Posterior cingulate gyrus (tissue), 11 donors: ENCODE data around the gene VIT.
A peak's percentile ranks its signal among the peaks of the same experiment; 100 is the strongest.

ENCODE experiments used
- DNase-seq, 10 donors: peaks; one replicate each; pipeline versions ENCODE4 v3.0.0 to v3.0.0-alpha.2; 2020 to 2021; ENCODE audit warnings: mixed read lengths in 3 of 10
- intact Hi-C: fragments of 100-400 bp; cut with DNase I; formaldehyde crosslinking; loops from one replicate; pipeline ENCODE4 v1.15.1; 2023

The VIT gene

DNA sequence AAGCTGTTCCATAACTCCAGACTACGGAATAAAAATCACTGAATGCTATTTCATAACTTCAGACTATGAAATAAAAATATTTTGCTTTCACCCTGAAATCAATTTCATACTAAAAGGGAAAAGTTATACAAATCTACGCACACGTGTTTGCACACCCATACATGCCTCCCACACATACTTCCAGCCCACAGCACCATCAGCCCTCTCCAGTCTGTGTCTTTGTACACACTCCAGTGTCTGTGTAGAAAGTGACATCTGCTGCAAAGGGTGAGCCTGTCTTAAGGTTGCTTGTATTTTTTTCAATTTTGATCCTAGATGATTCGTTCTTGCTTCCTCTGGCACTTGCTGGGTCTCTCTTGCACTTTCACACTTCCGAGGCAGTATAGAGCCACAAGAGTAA, 53.6 kb downstream of the VIT start:
- DNase-seq: no peak
- intact Hi-C loops: no loop called here

DNA sequence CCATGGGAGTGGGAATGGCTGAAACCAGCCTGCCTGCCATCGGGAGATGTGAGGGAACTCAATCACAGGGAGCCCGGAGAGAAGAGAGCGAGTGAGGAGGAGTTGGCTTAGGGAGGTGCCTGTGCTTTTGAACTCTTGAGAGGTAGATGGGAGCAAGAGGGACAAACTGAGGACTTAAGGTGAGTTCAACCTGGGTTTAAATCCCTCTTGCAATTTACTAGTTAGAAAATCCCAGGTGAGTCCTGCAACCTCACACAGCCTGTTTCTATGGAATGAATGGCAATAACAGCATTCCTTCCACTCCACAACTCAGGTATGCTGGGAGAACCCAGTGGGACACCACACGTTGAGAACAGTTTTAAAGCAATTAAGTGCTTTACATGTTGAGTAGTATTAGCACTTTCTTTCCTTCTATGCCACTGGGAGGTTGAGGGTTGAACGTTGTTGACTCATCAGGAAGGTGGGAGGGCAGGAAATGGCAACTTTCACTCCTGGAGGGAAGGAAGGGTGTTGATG, 57.3 kb downstream of the VIT start:
- no peak for DNase-seq
- intact Hi-C loops: no loop called here

DNA sequence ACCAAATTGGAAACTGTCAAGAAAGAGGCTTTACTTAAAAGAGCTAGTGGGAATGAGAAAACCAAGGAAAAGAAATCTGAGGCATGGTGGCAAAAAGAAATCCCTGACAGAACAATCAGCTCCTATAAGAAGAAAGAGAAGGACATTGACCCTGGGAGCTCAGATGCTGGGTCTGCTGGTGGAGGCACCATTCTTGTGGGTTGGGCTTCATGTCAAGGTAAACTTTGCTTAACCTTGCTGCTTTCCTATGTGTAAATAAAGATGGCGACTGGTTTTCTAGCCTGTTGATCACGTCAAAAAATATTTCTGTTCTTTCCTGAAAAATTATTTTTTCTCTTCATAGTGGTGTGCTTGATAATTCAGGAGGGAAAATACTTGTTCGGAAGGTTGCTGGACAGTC, 58.1 kb downstream of the VIT start:
- no peak for DNase-seq
- intact Hi-C loops: no loop called here

DNA sequence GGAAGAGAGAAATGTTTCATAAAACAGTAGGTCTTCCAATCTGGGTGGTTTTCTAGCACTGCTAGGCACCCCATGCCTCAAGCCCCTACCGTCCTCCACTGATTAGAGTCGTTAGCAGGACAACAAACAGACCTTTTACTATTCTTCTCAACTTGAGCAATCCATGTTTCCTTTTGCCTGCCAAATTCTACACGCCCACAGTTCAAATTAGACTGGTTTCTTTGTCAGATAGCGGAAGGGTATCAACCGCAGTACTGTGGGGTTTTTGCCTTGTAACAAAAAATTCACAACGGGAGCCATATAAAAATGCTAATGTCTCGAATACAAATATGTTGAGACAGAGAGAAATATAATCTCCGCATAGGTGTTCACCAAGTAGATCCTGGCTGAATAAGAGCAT, 59.9 kb downstream of the VIT start:
- intact Hi-C loops: no loop called here
- no peak for DNase-seq

DNA sequence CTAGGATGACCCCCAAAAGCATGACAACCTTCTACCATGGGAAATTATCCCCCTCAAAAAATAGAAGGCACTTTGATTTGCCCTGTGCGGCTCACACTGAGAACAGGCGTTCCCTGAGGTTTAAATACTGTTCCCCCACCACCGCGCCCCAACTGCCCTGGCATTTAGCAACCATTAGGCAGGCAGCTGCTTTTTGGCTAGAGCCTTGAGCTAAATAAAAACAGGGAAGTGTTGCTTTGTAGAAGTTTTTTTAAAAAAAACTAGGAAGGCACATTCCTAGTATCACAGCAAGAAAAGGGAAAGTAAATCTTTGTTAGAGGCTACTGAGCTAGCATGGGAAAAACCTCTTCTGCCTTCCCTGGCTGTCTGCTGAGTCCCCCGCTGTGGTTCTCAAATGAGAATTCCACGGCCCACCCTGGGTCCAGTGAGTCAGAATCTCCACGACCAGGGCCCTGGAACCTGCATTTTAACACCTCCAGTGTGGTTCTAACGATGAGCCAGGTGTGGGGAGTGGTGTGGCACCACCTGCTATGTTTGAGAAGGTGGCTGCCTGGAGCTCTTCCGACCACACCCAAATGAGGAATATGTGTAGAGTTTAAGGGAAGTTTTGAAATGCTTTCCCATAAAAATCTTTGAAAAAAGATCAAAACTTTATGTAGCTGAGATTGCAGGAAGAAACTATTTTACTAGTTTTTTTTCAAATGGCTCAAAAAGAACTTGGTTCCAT, 66.4 kb downstream of the VIT start:
- no peak for DNase-seq
- intact Hi-C loops: no loop called here

DNA sequence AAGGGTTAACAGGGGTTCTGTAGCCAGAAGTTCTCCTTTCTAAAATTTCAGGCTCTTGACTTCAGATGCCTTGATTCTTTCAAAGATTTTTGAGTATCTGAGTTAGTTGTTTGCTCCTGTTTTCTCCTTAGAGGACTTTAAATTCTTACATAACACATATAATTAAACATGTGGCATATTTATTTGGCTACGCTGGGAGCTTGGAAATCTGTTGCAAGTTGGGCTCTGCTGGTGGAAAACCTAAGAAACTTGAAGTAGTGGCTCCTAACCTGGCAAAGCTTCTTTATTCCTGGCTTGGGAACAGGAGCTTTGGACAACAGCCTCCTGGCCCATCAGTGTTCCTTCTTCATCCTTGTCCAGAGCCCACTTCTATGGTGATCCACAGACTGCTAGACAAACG, 72.6 kb downstream of the VIT start:
- no peak for DNase-seq
- intact Hi-C loops: no loop called here

DNA sequence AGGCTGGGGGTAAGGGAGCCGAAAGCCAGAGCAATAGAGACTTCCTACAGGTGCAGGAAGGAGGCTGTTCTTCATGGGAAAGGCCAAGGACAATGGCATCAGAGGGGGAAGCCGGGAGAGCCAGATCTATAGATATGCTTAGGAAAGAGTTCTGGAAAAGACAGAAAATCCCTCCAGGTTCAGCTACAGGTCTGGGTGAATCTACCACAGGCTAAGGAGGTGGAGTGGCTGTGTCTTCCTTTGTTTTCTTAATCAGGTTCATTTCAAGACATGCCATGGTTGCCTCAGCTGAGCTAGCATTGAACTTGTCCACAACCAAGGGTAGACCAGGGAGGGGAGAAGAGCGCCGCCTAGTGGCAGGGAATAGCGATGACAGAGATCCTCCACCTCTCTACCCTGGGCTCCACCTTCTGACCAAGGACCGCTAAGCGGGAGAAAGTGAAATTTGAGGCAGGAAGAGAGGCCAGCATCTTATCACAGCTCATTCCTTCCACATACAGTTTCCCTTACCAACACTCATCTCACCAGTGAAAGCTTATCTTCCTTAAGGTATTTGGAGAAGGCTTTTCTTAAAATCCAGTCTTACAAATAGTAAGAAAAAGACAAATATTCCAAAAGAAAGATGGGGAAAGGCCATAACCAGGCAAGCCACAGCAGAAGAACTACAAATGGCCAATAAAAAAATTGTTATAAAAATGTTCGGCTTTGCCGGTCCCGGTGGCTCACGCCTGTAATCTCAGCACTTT, 74.2 kb downstream of the VIT start:
- intact Hi-C loops: no loop called here
- DNase-seq: no peak

DNA sequence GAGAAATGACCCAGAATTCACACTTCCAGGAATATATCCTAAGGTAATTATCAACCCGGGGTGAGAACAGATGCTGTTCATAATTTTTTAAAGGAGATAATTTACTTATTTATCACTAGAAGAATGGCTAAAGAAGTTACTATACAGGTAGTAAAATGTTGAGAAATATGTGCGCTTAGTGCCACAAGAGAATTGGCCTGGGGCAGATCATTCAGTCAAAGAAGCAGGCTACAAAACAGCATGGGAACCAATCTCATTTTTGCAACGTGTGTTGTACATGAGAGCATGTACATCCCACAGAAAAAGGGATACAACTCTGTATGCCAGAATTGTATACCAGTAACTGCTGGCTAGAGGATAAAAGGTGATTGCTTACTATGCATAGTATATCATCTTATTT, 75.2 kb downstream of the VIT start:
- intact Hi-C loops: no loop called here

DNA sequence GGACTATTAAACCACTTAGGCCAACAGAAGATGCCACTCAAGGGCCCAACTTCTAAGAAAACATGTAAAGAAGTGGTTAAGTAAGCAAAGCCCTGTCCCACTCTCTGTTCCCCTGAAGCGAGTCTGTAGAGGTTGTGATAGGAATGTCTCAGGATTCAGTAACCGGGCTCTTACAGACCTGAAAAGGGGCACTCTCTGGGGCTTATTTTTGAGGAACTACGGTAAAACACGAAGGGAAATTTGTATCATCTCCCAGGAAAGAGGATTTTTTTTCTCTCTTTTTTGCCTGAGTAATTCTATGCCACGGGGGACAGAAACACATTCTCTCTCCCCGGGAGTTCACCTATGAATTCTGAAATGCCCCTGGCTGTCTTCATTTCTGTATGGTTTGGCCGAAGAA, 77.4 kb downstream of the VIT start:
- intact Hi-C loops: no loop called here

More for the DNA sequence above, 75.2 kb downstream of the VIT start:
- DNase-seq: no peak

DNA sequence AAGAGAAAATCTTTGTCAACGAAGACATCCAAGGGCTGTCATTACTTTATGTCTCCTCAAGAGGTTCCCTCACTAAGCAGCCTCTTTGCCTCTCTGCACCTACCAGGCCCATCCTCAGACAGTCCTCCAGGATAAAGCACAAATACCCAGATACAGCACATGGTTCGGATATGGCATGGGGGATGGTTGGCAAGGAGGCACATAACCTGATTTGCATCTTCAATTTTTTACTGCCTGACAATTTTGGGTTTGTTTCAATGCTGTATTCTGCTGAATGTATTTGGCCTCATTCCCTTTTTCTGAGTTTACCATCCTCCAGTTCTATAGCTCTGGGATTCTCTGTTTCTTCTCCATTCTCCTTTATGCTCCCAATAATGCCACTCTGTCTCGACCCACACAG, 78.8 kb downstream of the VIT start:
- intact Hi-C loops: no loop called here
- no peak for DNase-seq

More for the DNA sequence above, 77.4 kb downstream of the VIT start:
- no peak for DNase-seq

DNA sequence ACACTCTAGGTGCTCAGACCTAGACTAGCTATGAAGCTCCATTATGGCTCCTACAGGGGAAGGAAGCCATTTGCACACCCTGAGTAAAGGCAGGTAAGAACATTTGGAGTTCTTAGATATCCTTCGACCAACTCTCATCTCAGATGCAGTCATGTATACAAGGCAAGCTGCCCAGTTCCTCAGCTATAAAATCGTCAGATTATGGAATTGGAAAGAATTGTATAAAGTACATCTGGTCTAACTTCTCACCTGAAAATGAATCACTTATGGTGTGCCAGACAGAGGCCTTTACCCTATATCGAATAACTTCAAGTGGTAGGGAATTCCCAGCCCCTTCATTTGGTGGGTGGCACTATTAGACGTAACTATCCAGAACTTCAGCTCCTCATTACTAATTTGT, 79.3 kb downstream of the VIT start:
- intact Hi-C loops: no loop called here
- DNase-seq: no peak

DNA sequence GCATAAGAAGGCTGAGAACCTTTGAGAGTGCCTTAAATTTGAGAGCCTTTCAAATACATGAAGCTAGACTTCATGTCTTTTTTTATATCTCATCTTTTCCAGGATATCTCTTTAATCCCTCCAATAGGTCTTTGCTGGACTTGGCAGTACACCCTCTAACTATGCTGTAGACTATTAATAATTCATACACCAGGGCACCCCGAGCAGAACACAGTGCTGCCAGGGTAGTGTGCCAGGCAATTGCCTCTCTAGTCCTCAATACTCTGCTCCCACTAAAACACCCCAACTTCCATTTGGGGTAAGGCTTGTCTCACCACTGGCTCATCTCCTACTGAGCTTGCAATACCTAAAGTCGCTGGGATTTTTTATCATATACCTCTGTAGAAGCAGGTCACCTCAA, 80.8 kb downstream of the VIT start:
- no peak for DNase-seq
- intact Hi-C loops: no loop called here

DNA sequence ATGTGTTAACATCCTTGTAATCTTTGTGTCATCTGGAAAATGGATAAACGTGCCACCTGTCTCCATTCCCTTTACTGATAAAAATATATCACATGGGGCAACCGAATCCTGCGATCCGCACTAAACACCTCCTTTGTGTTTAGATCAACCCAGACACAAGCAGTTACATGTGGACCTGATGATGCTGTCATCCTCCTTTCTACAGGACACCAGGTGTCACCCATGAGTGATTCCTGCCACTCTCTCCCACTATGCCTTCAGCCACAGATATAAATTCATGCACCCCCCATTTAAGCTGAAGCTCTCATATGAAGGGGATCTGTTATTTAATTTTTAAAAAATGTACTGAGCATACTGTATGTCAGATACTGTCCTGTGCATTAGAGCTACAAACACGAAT, 81.3 kb downstream of the VIT start:
- no peak for DNase-seq
- intact Hi-C loops: no loop called here

DNA sequence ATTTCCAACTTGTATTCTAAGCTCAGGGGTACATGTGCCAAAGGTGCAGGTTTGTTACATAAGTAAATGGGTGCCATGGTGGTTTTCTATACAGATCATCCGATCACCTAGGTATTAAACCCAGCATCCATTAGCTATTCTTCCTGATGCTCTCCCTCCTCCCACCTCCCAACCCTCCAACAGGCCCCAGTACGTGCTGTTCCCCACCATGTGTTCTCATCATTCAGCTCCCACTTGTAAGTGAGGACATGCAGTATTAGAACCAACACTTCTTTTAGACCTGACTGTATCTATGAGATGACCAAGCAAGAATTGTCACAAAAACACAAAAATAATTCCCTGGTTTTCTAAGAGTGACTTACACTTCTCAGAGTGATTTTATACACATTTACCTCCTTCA, 83.0 kb downstream of the VIT start:
- DNase-seq: no peak
- intact Hi-C loops: no loop called here

DNA sequence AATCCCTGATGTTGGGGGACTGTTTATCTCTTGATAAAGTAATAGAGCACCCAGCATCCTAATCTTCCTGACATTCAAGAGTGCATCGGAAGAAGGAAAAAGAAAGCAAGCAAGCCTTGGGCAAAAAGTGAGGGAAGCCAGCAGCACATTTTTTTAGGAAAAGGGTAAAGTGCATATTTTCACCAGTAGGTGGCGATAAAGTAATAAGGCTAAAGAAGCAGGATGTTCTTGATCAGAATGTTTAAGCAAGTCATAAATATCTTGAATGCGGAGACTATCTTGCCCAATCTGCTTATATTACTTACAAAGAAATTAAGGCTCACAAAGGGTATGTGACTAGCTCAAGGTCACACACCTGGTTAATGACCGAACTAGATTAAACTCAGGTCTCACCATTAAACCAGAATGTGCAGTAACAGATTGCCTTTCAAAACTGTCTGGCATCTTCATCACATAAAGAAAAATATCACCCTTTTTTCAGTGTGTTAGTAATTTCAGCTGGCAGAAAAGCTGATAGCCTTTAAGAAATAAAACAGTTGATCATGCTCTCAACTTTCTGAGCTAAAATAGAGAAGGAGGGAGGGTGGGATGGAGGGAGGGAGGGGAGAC, 83.8 kb downstream of the VIT start:
- DNase-seq: no peak
- intact Hi-C loops: loop anchor here (2.0 to 5.0 kb wide), 2 partner anchors 137 to 224 kb away; no protein-coding TSS in a partner anchor

DNA sequence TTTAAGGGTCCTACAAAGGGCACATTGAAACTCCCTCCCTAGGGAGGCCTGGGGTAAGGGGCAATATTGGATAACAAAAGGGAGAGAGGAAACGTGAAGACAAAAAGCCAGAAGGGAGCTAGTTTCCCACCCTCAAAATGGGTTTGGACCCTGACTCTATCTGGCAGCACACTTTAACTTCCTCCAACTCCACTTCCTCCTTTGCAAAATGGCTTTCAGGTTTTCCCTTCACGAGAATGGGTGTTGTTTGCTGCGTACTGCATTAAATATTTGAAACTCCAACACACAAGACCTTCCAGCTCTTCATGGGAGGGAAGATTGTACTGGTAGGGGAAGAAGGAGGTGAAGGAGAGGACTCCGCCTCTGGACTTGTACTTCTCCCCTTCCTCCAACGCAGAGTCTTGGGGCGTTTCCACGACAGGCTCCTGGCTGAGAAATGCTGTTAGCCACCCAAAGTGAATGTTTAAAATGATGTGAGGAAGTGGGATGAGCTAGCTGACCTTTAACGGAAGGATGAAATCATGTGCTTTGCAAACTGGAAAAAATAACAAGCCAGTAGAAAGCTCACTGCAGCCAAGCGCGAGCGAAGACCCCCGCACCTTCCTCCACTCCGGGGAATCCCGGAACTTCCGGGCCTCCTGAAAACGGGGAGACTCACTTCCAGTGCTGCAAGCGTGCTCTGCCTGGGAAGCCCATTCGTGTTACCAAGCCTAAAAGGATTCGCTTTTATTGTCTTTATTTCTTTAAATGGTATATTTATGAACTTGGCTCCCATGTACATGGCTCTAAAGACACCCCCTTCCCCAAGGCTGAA, 85.6 kb downstream of the VIT start:
- intact Hi-C loops: loop anchor here (2.0 to 5.0 kb wide), 2 partner anchors 135 to 223 kb away; no protein-coding TSS in a partner anchor
- DNase-seq: no peak

DNA sequence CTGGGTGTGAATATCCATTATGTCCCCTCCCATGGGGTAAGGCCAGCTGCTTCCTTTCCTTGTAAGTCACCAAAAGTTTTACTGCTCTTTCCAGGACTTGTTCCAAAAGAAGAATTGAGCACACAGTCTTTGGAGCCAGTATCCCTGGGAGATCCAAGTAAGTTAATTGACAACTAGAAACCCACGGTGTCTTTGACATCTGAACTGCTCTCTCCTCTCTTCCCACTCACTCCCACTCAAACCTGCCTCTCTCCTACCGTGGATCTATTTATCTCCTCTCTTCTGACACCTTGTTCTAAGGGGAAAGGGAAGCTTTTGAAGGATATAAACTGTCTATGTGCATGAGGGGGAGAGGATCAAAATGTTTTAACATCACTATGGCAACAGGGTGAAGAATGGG, 86.7 kb downstream of the VIT start:
- DNase-seq: no peak
- intact Hi-C loops: loop anchor here (5.0 kb wide), 1 partner anchor 134 kb away; no protein-coding TSS in a partner anchor

DNA sequence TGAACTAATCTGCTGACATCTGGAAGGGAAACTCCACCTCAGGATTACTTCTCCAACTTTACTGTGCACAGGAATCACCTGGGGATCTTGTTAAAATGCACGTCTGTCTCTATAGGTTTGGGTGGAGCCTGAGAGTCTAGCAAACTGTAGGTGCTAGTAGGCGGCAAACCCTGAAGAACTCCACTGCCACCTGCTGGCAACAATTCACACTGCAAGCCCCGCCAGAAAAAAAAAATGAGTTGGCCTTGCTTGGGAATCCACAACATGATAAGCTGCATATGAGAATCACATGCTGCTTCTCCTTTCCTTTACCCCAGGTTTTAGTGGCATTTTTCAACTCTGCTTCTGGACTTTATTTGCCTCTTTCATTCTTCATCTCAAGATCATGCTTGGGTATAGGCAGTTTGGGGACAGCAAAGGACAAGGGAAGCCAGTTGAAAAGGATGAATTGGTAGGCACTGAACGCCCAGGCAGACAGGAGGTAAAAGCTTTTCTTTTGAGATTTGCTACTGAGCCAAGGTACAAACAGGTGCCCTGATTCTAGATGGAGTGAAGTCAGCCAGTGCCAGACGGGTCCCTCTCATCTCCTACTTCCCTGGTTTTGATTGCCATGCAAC, 88.8 kb downstream of the VIT start:
- intact Hi-C loops: loop anchor here (5.0 kb wide), 1 partner anchor 433 kb away; no protein-coding TSS in a partner anchor
- peak in 6 of 10 donors; percentile 27 to 90 (median 58) for DNase-seq

DNA sequence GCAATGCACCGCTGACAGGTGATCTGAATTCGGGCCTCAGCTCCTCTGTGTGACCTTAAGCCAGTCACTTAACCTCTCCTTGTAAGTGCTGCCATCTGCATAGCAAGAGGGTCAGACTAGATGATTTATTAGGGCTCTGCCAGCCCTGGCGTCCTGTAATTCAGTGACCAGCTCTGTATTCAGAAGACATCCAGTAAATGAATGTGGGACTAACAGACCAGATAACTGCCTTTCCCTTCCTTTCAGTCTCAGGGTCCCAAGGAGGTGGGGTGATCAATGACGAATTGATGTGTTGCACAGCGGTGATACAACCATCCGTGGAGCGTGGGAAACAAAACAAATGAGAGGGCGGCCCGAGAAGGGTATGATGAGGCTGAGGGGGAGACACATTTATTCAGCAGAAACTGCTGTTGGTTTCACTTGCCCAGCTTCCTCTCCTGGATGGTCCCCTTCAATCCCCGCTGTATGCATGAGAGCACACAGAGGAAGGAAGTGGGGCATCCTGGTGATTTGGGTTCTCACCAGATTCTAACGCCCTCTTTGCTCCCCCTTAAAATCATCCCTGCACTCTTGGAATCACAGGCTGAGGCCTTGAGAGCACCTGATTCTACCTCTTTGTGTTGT, 92.8 kb downstream of the VIT start:
- DNase-seq: no peak
- intact Hi-C loops: loop anchor here (5.0 kb wide), 1 partner anchor 437 kb away; no protein-coding TSS in a partner anchor

DNA sequence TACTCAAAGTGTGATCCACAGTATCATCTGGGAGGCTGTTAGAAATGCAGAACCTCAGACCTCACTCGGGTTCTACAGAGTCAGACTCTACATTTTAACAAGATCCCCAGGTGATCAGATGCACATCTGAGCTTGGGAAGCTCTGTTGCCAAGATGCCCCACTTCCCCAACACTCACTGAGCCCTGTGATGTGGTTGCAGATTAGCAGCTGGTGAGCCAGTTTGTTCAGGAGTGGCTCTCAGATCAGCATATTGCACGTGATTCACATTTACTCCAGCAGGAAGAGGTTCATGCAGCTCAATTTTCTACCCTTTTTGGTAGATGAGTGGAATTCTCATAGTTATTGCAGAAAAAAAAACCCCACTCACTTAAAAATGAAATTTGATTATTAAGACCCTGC, 96.4 kb downstream of the VIT start:
- DNase-seq: no peak
- intact Hi-C loops: no loop called here
